Stromal cell of bone marrow (primary cell): Measurements from ENCODE around the gene LIMS3.
"Not testable (repeated sequence)": the region's sequence is repeated elsewhere in the genome, so short reads cannot be mapped to it uniquely, and the experiment has no call there.

Experiments
- DNase-seq: peaks from one replicate; pipeline ENCODE4 v3.0.0-alpha.2; 2012; ENCODE audit warnings: low read depth

The LIMS3 gene, protein sequence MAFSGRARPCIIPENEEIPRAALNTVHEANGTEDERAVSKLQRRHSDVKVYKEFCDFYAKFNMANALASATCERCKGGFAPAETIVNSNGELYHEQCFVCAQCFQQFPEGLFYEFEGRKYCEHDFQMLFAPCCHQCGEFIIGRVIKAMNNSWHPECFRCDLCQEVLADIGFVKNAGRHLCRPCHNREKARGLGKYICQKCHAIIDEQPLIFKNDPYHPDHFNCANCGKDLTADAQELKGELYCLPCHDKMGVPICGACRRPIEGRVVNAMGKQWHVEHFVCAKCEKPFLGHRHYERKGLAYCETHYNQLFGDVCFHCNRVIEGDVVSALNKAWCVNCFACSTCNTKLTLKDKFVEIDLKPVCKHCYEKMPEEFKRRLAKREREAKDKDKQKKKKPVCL

DNA sequence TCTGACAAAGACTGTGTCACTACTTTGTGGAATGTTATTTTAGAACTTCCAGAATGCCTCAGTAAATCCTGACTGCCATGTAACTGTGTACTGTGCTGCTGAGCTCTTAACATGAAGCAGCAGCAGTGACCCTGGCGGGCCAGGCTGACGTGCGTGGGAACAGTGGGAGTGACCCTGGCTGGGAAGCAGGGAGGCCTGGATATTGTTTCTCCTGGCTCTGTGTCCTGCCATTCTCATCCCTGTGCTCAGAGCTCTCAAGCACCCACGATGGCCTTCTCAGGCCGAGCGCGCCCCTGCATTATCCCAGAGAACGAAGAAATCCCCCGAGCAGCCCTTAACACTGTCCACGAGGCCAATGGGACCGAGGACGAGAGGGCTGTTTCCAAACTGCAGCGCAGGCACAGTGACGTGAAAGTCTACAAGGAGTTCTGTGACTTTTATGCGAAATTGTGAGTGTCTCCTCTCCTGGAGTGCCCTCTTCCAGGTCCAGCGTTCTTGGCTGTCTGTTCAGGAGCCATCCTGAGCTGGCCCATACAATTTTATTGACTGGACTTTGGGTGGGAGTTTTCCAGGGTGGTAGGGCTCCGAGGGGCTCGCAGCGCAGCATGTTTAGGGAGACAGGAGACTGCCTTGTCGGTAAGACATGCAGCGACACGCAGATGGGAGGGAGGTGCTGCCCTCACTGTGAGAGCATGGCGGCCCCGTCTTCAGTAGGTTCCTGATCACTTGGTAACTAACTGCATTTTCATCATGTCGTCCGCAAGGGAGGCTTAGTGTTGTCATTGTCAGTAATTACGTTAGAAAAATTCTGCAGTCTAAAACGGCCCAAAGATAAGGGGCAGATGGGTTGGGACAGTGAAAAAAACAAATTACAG is at the start of gene LIMS3:
LIMS3 (plus strand) TSS at position 227 of the 875 bp plus-strand sequence; CDS start at position 268, 41 bp downstream.
- DNase-seq, result not testable (repeated sequence)

- not testable (repeated sequence) for DNase-seq
These were observed 27.2 kb upstream of the LIMS3 start for GRCh38 chr2:109871129-109871751.

DNA sequence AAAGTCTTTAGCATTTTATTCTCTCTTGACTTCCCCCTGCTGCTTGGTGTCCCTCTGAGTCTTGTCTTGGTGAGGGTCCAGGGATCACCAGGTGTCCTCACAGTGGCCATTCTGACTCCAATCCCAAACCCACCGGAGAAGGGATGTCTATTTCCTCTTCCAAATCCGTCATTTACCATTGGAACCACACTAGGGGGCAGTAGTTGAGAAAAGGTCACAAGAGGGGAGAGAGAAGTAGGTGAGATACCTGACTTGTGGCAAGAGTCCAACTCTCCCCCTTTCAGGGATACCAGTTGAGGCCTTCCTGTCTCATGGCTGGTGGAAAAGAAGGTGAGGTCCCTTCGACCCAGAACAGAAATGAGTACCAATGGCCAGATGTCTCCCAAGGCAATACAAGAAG is 21.9 kb upstream of the LIMS3 start:
- DNase-seq, result not testable (repeated sequence)

DNA sequence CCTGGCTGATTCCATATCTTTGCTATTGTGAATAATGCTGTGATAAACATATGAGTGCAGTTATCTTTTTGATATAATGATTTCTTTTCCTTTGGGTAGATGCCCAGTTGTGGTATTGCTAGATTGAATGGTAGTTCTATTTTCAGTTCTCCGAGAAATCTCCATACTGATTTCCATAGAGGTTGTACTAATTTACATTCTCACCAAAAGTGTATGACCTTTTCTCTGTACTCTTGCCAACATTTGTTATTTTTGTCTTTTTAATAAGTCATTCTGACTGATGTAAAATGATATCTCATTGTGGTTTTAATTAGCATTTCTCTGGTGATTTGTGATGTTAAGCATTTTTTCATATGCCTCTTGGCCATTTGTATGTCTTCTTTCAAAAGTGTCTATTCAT is 16.4 kb upstream of the LIMS3 start:
- DNase-seq, result not testable (repeated sequence)

DNA sequence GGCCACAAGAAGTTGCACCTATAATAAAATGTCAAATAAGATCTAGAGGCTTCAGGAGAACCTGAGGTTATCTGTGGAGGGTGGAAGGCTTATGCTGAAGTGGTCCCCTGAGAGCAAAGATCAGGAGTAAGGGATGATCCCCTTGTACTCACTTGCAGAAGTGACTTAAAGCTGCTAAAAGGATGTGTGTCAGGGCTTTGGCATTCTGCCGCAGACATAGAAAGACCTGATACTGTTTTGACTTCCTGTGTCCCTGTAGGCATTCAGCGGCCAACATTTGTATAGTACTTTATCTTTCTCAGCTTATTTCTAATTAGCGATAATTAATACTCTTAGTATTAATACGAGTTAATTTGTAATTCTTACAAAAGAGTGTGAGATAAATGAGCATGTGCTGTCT is 10.1 kb upstream of the LIMS3 start:
- not testable (repeated sequence) for DNase-seq

DNA sequence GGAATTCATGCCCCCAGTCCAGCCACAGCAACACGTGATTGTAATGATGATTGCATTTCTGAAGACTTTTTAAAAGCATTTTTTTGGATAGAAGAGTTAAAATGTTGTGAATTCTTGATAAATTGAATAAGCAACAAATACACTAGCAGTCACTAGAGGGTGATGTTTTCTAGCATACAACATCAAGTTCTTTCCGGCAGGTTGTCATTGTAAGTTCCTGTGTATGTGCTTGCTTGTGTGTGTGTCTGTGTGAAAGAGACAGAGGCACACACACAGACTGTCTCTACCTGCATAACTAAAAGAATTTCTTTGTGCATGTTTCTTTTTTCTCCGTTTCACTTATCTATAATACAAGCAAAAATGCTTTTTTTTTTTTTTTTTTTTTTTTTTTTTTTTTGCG is 8.6 kb upstream of the LIMS3 start:
- not testable (repeated sequence) for DNase-seq

- not testable (repeated sequence) for DNase-seq
These were observed 7.5 kb upstream of the LIMS3 start for GRCh38 chr2:109891024-109891423.

GRCh38 chr2:109893736-109894135 is 4.8 kb upstream of the LIMS3 start:
- DNase-seq, result not testable (repeated sequence)

GRCh38 chr2:109894141-109894540 is 4.3 kb upstream of the LIMS3 start:
- not testable (repeated sequence) for DNase-seq

DNA sequence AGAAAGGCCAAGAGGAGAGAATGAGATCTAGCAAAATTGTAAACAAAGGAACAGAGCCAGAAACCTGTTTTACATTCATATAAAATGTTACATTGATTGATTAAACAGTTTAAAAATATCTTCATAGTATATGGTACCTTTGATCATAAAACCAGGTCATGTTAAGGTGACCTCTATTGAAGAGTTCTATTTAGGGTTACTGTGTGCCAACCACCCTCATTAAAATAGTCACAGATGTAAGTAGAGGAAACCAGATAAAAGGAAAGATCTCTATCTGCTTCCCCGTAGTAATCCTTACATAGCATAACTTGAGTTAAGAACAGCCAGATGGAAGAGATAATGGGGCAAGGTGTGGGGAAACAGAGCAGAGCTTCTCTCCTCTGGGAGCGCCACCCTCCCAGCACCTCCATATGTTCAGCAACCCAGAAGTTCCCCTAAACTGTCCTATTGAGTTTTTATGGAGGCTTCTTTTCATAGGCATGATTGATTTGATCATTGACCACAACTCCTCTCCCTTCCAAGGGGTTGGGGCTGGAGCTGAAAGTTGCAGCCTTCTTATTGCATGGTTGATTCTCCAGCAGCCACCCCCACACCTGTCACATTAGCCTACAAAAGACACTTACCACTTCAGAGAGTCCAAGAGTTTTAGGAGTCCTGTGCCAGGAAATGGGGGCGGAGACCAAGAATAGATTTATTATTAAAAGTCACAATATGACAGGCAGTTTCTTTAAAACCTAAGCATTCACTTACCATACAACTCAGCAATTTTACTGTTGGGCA is 3.2 kb upstream of the LIMS3 start:
- not testable (repeated sequence) for DNase-seq

DNA sequence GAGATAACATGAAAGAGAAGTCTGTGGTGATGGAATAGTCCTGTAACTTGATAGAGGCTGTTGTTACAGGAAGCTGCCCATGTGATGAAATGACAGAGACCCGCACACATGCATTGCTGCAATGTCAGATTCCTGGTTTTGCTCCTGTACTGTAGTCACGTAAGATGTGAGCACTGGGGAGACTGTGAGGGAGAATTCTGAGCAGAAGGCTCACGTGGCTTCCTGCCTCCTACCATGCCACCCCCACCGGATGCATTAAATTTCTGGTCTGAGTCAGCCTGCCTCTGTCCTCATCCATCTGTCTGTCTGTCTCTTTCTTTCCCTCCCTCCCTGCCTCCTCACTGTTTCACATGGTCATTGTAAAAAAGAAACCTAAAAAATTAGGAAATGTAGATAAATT is 2.3 kb upstream of the LIMS3 start:
- not testable (repeated sequence) for DNase-seq

- DNase-seq, result not testable (repeated sequence)
These were observed 573 bp upstream of the LIMS3 start for GRCh38 chr2:109897769-109898461.

DNA sequence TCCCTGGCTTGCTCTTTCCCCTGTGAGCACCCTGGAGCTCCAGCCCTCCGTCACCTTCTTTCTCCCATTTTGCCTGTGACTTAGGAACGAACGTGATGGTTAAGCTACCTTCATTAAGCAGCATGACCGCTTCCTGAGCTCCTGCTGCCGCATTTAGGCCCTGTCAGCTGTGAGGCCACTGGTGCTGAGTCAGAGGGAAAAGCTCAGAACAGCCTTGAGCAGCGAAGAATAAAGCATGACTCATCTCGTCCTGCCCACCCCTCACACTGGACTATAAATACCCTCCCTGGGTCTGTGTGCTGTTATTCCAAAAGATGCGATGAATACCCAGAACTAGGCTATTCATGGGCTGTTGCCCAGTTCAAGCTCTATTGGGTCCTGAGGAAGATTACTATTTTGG is 7.3 kb downstream of the LIMS3 start:
- DNase-seq, result not testable (repeated sequence)

GRCh38 chr2:109908626-109909025 is 10.1 kb downstream of the LIMS3 start:
- DNase-seq, result not testable (repeated sequence)

GRCh38 chr2:109910789-109911188 is 12.3 kb downstream of the LIMS3 start:
- not testable (repeated sequence) for DNase-seq

DNA sequence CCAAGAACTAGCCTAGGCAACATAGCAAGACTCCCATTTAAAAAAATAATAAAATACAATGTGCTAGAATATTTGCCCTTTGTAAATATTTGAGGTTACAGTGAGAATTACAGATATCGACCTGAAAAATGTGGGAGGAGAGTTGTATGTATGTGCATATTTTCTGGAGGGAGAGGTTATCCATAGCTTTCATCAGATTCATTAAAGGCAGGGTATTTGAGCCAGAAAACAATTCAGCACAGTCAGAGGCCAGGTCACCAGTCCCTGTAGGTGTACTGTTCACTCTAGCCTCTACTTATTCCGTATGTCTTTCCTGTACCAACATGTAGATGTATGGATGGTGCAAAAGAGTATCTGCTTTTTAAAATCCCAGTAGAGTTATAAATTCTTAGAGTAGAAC is 15.4 kb downstream of the LIMS3 start:
- DNase-seq, result not testable (repeated sequence)

GRCh38 chr2:109914552-109914951 is 16.1 kb downstream of the LIMS3 start:
- DNase-seq, result not testable (repeated sequence)

GRCh38 chr2:109915830-109916229 is 17.3 kb downstream of the LIMS3 start:
- DNase-seq, result not testable (repeated sequence)

DNA sequence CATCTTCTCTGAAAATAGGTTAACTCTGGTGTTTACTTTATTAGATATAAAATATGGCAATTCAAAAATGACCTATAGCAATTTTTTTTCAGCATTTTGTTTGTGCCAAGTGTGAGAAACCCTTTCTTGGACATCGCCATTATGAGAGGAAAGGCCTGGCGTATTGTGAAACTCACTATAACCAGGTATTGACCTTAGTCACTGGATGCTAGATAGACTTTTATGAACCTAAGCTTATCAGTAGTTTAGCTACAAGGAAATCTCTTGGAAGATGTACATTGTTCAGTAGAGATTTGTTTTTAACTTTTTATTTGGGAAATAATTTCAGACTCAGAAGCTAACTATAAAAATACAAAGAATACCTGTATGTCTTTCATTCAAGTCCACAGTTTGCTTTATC is 21.7 kb downstream of the LIMS3 start:
- not testable (repeated sequence) for DNase-seq

DNA sequence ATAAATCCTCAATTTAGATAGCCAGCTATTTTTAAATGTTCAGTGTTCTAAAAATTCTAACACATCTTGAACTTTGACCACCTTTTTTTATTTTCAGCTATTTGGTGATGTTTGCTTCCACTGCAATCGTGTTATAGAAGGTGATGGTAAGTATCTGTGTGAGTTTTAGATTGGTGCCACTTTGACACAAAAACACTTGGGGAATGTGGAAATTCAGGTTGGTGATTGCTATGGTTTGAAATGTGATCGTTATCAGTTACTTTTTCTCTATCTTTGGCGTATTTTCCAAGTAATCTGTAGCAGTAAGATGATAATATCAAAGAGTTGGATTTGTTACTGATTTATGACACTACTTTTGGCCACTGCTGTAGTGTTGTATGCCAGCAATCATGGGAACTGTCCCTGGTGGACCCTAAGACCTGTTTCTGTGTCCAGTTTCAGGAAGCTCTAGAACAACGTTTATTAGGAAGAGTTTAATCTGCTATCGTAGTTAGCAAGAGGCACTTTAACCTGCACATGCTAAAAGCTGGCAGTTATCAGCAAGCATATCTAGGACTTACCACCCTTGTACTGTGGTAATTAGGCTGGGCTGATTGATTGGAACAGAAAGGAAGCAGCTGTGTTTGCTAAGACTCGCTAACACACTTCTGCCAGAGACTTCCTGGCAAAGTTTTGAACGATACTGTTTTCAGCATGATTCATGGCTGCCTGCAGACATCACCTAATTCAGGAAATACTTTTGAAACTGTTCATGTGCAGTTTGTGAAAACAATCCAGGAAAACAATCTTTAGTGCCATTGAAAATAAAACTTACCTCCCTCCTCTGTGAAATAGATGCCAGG is 23.3 kb downstream of the LIMS3 start:
- DNase-seq, result not testable (repeated sequence)
